Measurements from ENCODE around the gene EFS.

Gene EFS

DNA sequence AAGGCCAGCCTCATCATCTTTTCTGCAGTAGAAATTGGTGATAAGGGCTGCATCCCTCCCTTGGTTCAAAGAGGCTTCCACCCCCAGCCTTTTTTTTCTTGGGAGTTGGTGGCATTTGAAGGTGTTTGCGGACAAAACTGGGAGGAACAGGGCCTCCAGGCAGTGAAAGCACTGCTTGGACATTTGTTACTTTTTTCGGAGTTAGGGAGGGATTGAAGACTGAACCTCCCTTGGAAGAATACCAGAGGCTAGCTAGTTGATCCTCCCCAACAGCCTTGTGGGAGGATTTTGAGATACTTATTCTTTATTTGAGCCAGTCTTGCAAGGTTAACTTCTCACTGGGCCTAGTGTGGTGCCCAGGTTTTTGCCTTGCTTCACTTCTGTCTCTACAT, 40.5 kb downstream of the EFS start:
- no peak for DNase-seq

- DNase-seq = no peak
Measured at GRCh38 chr14:23323838-23324454, 41.0 kb downstream of the EFS start.

DNA sequence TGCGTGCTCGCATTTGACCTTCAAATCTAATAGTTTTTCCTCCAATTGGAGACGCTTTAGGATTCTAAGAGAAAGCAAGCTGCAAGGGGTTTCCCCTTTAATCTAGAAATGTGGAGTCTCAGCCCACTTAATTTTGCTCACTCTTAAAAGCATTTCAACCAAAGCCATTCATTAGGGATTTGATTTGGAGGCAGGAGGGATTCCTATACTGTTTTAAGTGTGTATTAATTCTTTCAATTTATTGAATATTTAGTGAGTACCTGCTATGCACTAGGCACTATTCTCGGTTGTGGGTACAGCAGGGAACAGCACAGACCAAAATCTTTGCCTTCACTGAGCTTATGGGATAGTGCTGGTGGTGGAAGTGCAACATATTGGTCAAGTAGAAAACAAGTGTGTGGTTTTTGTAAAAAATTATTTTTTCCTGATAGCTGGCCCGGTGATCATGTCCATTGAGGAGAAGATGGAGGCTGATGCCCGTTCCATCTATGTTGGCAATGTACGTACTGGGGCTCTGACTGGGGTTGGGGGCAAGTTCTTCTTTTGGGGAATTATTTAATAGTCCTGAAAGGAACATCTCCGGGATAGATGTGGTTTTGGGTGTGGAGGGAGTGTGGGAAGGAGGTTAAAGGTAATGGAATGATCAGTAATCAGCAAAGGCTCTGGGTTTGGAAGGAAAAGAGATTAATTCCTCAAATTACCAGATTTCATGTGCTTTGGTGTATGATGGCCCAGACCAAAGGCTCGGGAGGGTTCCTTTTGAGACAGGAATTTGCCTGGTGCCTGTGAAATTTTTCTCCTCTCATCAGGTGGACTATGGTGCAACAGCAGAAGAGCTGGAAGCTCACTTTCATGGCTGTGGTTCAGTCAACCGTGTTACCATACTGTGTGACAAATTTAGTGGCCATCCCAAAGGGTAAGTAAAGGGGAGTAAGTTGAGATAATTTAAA, 42.1 kb downstream of the EFS start:
- DNase-seq = no peak

DNA sequence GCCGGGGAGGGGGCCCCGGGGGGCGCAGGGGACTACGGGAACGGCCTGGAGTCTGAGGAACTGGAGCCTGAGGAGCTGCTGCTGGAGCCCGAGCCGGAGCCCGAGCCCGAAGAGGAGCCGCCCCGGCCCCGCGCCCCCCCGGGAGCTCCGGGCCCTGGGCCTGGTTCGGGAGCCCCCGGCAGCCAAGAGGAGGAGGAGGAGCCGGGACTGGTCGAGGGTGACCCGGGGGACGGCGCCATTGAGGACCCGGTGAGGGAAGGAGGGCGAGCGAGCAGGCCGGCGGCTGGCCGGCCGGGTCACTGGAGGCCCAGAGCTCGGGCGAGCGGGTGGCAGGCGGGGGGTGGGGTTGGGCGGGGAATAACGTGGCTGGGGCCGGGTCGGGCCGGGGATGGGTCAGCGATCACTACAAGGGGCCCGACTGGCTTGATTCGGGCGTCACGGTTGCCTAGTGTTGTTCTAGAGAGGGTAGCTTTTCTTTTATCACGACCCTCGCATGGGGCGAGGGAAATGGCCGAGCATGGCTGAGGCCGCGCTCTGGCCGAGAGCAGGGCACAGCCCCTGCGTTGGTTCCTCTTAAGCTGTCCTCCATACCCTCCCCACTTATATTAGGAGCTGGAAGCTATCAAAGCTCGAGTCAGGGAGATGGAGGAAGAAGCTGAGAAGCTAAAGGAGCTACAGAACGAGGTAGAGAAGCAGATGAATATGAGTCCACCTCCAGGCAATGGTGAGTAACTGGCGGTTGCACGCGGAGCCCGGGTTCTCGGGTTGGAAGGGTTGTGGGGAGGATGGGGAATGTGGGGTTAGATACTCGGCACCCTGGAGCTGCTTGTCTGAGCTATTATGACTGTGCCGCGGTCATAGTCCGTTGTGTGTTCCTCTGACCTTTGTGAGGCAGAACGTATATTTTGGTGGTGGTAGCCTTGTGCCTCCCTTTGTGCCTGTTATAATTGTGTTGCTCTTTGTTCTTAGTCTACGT, 43.1 kb downstream of the EFS start:
- DNase-seq = peak; percentile 70

- DNase-seq = peak; percentile 99
Measured at GRCh38 chr14:23320584-23321571, 44.1 kb downstream of the EFS start, which contains the start of gene PABPN1. PABPN1 (plus strand) TSS chr14:23321457; CDS start chr14:23321470, 13 bp downstream.

GRCh38 chr14:23319746-23320583, 45.0 kb downstream of the EFS start:
- no peak for DNase-seq

- no peak for DNase-seq
Measured at GRCh38 chr14:23316300-23316699, 48.7 kb downstream of the EFS start.

DNA sequence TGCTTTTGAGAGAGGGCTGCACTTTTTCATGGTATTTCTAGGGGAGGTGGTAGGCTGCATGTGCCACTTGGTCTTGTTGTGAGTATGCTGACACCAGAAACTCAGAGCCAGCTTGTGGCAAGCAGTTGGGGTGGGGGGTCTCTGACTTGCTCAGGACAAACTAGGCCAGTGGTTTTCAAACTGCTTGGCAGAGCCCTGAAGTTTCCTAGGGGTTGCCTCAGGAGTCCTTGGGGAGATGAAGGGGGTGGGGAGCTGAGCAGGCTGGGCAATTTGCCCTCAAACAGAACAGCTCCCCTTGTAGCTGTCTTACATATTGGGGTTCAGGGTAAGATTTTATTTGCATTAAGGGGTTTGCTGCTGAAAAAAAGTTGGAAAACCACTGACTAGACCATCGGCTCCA, 54.4 kb downstream of the EFS start:
- DNase-seq = no peak

DNA sequence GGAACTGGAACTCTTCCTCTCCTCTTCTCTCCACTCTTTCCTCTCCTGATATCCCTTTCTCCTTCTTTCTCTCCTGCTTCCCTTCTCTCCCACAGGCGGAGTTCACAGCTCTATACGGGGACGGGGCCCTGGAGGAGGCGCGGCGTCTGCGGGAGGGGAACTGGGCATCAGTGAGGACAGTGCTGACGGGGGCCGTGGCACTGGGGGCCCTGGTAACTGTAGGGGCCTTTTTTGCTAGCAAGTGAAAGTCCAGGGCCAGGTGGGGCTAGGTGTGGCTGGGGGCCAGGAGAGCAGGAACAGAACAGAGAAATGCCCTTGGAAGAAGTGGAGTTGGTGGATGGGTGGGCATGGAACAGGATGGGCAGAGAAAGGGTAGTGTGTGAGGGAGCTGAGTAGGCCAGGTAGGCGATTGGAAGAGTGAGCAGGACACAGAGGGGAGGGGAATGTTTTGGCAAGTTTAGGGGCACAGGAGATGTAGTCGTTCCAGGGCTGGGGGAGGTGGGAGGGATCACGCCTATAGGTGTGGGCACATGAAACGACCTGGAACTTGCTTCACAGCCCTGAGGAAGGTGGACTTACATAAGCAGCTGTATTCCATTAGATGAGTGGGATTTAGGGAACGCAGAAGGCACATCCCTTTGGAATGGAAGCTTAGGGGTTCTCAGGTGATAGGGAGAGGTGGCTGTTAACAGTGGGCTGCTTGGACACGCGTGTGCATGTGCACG, 56.1 kb downstream of the EFS start:
- no peak for DNase-seq

DNA sequence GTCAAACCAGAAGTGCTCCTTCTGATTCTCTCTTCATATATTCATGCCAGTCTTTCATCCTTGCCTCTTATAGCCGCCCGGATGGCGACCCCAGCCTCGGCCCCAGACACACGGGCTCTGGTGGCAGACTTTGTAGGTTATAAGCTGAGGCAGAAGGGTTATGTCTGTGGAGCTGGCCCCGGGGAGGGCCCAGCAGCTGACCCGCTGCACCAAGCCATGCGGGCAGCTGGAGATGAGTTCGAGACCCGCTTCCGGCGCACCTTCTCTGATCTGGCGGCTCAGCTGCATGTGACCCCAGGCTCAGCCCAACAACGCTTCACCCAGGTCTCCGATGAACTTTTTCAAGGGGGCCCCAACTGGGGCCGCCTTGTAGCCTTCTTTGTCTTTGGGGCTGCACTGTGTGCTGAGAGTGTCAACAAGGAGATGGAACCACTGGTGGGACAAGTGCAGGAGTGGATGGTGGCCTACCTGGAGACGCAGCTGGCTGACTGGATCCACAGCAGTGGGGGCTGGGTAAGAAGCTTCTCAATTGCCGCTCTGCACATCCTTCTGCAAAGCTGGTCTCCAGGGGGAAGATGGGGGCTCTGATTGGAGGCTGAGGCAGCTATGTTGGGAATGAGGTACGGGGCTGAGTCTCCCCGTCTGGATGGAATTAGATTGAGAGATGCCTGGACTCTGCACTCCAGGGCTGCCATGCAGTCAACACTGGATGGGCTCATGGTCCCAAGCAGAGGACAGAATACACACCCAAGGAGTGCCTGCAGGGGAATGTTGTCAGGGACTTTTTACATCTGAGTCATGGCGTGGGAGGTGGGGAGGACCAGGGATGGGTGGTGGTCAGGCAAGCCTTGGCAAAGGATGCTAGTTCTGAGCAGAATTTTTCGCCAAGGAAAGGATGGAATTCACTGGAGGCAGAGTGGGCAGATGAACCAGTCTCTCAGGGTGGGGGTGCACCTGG, 57.0 kb downstream of the EFS start:
- no peak for DNase-seq

GRCh38 chr14:23307146-23307530, 57.8 kb downstream of the EFS start:
- no peak for DNase-seq

DNA sequence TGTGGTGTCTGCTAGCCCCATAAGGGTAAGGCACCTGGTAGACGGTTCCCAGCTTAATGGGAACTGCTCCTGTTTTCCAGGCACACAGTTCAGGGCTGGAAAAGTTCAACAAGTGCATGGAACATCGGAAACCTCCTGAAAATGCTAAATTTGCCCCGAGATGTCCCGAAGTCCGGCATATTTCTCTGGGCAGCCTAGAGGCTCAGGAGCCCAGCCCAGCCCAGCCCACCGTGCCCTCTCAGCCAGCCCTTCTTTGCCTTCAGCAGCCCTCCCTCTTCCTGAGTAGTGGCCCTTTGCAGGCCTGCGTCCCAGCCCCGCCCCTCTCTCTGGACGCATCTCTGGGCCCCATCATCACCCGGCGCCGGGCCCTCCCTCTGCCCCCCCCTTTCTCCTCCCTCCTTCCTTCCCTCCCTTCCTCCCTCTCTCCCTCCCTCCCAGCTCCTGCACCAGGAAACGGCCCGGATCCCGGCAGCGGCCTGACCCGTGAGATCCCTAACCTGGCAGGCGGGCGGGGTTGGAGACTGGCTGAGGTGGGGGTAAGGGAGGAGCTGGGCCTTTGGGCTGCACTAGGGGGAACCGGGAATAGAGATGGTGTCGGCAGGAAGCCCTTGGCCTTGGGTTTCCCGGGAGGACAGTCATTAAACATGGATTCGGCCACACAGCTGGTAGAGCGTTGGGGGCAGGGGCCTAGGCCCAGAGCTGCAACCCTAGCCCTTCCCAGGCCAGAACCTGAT, 58.4 kb downstream of the EFS start, which contains the start of gene BCL2L2:
TSS of gene BCL2L2 (plus strand) at position 422 of the 734 bp plus-strand sequence. CDS start 935 bp downstream, outside the sequence.
- peak; percentile 31 for DNase-seq

All from activated CD4-positive, alpha-beta T cell treated with anti-CD3 and anti-CD28 coated beads, Interleukin-10, Interleukin-2, amounts not matched to agents 100 ng/mL and 50 ng/mL, durations not matched to agents 16 hours and 8 hours (primary cell).